ENCODE measurements around the gene CTNNA2. TPM values are rescaled to one million over a fixed set of nuclear protein-coding genes. Genes with fewer than 3 reads are reported as not detected.

Gene CTNNA2
- total and polyA plus RNA-seq, 9 of the 15 experiments (the other 6 are each of a cell fraction or from before 2014, with no cell fraction given), result 0.03 to 0.40 (median 0.15) TPM

GRCh38 chr2:80120866-80121265, 608.0 kb downstream of the CTNNA2 start:
- Histone ChIP-seq H3K27ac (ENCODE audit: extremely low read depth, low read depth, low read length) (no peak overlapping the region), H3K9me3 (replicated peaks; ENCODE audit: control insufficient read depth, insufficient read depth, low read depth, low read length) (no peaks in the 10 kb centered on the region), H3K9ac (ENCODE audit: insufficient read depth in 1 of 2, low read depth in 2 of 2, low read length in 2 of 2) (no peak overlapping the region), H3K27me3 (ENCODE audit: control insufficient read depth in 2 of 2, insufficient read depth in 2 of 2, low read length in 2 of 2) (no peaks in the 10 kb centered on the region), H3K4me1 (replicated peaks in 1 of 2; ENCODE audit: control insufficient read depth in 2 of 2, insufficient read depth in 2 of 2, low read length in 2 of 2) (peaks cover 0 to 10% of the 10 kb centered on the region in 2 experiments; a peak in 1 of 5 replicates), H3K4me2 (ENCODE audit: insufficient read depth, low read length) (no peak overlapping the region), H2AFZ (ENCODE audit: low read depth, low read length) (no peak overlapping the region), H3K9me1 (ENCODE audit: control insufficient read depth, insufficient read depth, low read length) (no peaks in the 10 kb centered on the region), H3K79me2 (ENCODE audit: control insufficient read depth, insufficient read depth, low read length) (no peaks in the 10 kb centered on the region), H3K4me3 (no peak overlapping the region), H4K20me1 (replicated peaks; ENCODE audit: control insufficient read depth, insufficient read depth, low read length) (no peaks in the 10 kb centered on the region), H3K36me3 (ENCODE audit: control insufficient read depth, insufficient read depth, low read length) (no peaks in the 10 kb centered on the region)
- in situ Hi-C loops (cut with MboI) (no loop called here), intact Hi-C loops (cut with micrococcal nuclease) (no loop called here)
- no peak for FAIRE-seq
- no TSS peak for BruUV-seq (replicated peaks)
- DNase-seq (ENCODE audit: extremely low read depth in 1 of 4, low spot score in 3 of 4), result no peak
- WGBS (ENCODE audit: insufficient coverage, low coverage, missing lambda C conversion rate), result 23% methylated on average over 3 of the region's 3 CpGs
- no peak for TF ChIP-seq CTBP1 (IDR thresholded peaks at IDR 0.05; ENCODE audit: borderline replicate concordance)
- TF ChIP-seq ZNF316 (IDR thresholded peaks at IDR 0.05), result peak; percentile 62
- no peak for TF ChIP-seq ETV5 (CRISPR knock-in tag; IDR thresholded peaks at IDR 0.05; ENCODE audit: low read depth)
- peak; percentile 42; the same call in 1 of the 2 replicates for TF ChIP-seq MAFF (IDR thresholded peaks at IDR 0.05; ENCODE audit: low read length)
- 0 out of 2 replicates have a peak, but pooled peaks have one; percentile 7 for TF ChIP-seq MAFK (IDR thresholded peaks at IDR 0.05; ENCODE audit: low read length)
- ChIA-PET CTCF (ENCODE audit: low intra/inter-chr PET ratio) (no interaction called here), POLR2A (no interaction called here)
- ATAC-seq, result no peak

GRCh38 chr2:80122675-80123074, 609.8 kb downstream of the CTNNA2 start:
- Histone ChIP-seq H3K4me1 (replicated peaks in 1 of 2; ENCODE audit: control insufficient read depth in 2 of 2, insufficient read depth in 2 of 2, low read length in 2 of 2) (peaks cover 0 to 13% of the 10 kb centered on the region in 2 experiments; a peak in 2 of 5 replicates), H3K4me3 (no peak overlapping the region), H3K9me3 (replicated peaks; ENCODE audit: control insufficient read depth, insufficient read depth, low read depth, low read length) (no peaks in the 10 kb centered on the region), H3K79me2 (ENCODE audit: control insufficient read depth, insufficient read depth, low read length) (no peaks in the 10 kb centered on the region), H3K4me2 (ENCODE audit: insufficient read depth, low read length) (no peak overlapping the region; the same call in 1 of the 2 replicates), H3K27ac (ENCODE audit: extremely low read depth, low read depth, low read length) (no peak overlapping the region), H3K9me1 (ENCODE audit: control insufficient read depth, insufficient read depth, low read length) (no peaks in the 10 kb centered on the region), H3K27me3 (ENCODE audit: control insufficient read depth in 2 of 2, insufficient read depth in 2 of 2, low read length in 2 of 2) (no peaks in the 10 kb centered on the region), H3K9ac (ENCODE audit: insufficient read depth in 1 of 2, low read depth in 2 of 2, low read length in 2 of 2) (no peak overlapping the region), H4K20me1 (replicated peaks; ENCODE audit: control insufficient read depth, insufficient read depth, low read length) (no peaks in the 10 kb centered on the region), H2AFZ (ENCODE audit: low read depth, low read length) (peak overlapping the region; percentile 69), H3K36me3 (ENCODE audit: control insufficient read depth, insufficient read depth, low read length) (no peaks in the 10 kb centered on the region)
- in situ Hi-C loops (cut with MboI) (no loop called here), intact Hi-C loops (cut with micrococcal nuclease) (no loop called here)
- 29% methylated on average over 5 of the region's 5 CpGs for WGBS (ENCODE audit: insufficient coverage, low coverage, missing lambda C conversion rate)
- POLR2A ChIA-PET, result interaction anchor here (0.6 to 0.8 kb wide), 2 partner anchors 13 to 74 kb away, joined by 3 to 5 read pairs; no protein-coding TSS in a partner anchor
- peak; percentile 62 for ATAC-seq
- CTCF ChIA-PET (ENCODE audit: low intra/inter-chr PET ratio), result no interaction called here
- DNase-seq (ENCODE audit: extremely low read depth in 1 of 4, low spot score in 3 of 4), result no peak
- peak; percentile 46 for FAIRE-seq
- TF ChIP-seq ZNF316 (IDR thresholded peaks at IDR 0.05) (peak; percentile 75), C11orf30 (IDR thresholded peaks at IDR 0.05; ENCODE audit: low read depth) (peak; percentile 53), ARID1B (IDR thresholded peaks at IDR 0.05) (no peak), MAFG (tag; conservative IDR thresholded peaks at IDR 0.05) (peak; percentile 28; the same call in 1 of the 2 replicates), GTF2E2 (tag; IDR thresholded peaks at IDR 0.05) (no peak), NR2C2 (CRISPR knock-in tag; IDR thresholded peaks at IDR 0.05) (no peak), NR2C2 (tag; IDR thresholded peaks at IDR 0.05) (no peak)
- no TSS peak for BruUV-seq (replicated peaks)

All from K562 (cell line).